Mesodermal cell (in vitro differentiated cells): ENCODE results near the gene FMN1.

Experiments
- H3K27ac ChIP-seq: 2 replicates; pipeline ENCODE4 v1.7.0; 2013; ENCODE audit warnings: mild to moderate bottlenecking, low read depth, low read length, moderate library complexity; ENCODE audit not compliant: severe bottlenecking
- H3K36me3 ChIP-seq: 2 replicates; pipeline ENCODE4 v1.7.1; 2013; ENCODE audit warnings: mild to moderate bottlenecking, low read length, moderate library complexity; ENCODE audit not compliant: control insufficient read depth, insufficient read depth
- H3K4me1 ChIP-seq: one replicate; pipeline ENCODE4 v1.7.1; 2013; ENCODE audit warnings: mild to moderate bottlenecking, low read length; ENCODE audit not compliant: insufficient read depth, control insufficient read depth, poor library complexity, severe bottlenecking
- H3K4me3 ChIP-seq: 2 replicates; pipeline ENCODE4 v1.7.0; 2013; ENCODE audit warnings: low read length, control low read depth, mild to moderate bottlenecking; ENCODE audit not compliant: insufficient read depth, poor library complexity, severe bottlenecking; ENCODE audit errors: extremely low read depth
- H3K9me3 ChIP-seq: 2 replicates; pipeline ENCODE4 v1.7.1; 2013; ENCODE audit warnings: mild to moderate bottlenecking, low read length, moderate library complexity; ENCODE audit not compliant: control insufficient read depth
- WGBS, 2 experiments: methylation state at CpG; one replicate each; pipeline ENCODE4 v1.1.5; 2013; ENCODE audit warnings: missing lambda C conversion rate in 2 of 2; ENCODE audit not compliant: insufficient coverage in 2 of 2; 5-methylcytosine and 5-hydroxymethylcytosine counted together

Gene FMN1

DNA sequence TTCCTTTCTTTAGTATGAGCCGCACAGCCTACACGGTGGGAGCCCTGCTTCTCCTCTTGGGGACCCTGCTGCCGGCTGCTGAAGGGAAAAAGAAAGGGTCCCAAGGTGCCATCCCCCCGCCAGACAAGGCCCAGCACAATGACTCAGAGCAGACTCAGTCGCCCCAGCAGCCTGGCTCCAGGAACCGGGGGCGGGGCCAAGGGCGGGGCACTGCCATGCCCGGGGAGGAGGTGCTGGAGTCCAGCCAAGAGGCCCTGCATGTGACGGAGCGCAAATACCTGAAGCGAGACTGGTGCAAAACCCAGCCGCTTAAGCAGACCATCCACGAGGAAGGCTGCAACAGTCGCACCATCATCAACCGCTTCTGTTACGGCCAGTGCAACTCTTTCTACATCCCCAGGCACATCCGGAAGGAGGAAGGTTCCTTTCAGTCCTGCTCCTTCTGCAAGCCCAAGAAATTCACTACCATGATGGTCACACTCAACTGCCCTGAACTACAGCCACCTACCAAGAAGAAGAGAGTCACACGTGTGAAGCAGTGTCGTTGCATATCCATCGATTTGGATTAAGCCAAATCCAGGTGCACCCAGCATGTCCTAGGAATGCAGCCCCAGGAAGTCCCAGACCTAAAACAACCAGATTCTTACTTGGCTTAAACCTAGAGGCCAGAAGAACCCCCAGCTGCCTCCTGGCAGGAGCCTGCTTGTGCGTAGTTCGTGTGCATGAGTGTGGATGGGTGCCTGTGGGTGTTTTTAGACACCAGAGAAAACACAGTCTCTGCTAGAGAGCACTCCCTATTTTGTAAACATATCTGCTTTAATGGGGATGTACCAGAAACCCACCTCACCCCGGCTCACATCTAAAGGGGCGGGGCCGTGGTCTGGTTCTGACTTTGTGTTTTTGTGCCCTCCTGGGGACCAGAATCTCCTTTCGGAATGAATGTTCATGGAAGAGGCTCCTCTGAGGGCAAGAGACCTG, 463.5 kb downstream of the FMN1 start:
- WGBS, 2 experiments: 64 to 73% methylated on average over 21 of the region's 27 CpGs
- Histone ChIP-seq H3K4me3 (no peak overlapping the region), H3K36me3 (peaks cover 33% of the 10 kb centered on the region), H3K9me3 (no peaks in the 10 kb centered on the region), H3K4me1 (peaks cover 10% of the 10 kb centered on the region), H3K27ac (no peak overlapping the region)

DNA sequence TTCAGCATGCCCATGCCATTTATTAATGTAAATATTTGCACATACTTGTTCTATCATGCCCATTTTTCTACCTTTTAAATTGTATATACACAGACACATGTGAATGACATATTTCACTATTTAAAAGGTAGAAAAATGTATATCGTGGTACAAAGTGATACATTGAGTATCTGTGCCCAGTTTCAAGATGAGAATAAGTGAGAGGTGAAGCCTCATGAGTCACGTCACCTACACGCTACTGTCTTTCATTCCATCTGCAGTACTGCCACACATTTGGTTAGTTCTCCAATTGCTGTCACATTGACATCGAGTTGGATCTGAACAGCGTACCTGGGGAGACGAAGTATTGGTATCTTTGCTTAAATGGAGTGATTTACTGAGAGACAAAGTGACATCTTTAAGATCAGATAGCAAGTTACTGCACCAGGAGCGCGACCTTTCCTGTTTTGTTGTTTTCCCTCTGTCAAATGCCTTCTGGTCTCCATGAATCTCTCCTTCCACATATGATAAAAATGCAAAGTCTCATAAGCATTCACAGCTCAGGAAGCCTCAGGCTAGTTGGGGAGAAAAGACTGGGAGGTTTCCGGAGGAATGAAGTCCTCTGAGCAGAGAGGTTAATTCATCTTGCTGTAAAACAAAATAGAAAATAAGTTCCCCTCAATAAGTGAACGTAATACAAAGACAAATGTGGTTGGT, 464.7 kb downstream of the FMN1 start:
- Histone ChIP-seq H3K9me3 (no peaks in the 10 kb centered on the region), H3K4me1 (peaks cover 10% of the 10 kb centered on the region), H3K4me3 (no peak overlapping the region), H3K36me3 (peaks cover 24% of the 10 kb centered on the region), H3K27ac (no peak overlapping the region)
- WGBS, 2 experiments: 88 to 95% methylated on average over 7 to 9 of the region's 10 CpGs

DNA sequence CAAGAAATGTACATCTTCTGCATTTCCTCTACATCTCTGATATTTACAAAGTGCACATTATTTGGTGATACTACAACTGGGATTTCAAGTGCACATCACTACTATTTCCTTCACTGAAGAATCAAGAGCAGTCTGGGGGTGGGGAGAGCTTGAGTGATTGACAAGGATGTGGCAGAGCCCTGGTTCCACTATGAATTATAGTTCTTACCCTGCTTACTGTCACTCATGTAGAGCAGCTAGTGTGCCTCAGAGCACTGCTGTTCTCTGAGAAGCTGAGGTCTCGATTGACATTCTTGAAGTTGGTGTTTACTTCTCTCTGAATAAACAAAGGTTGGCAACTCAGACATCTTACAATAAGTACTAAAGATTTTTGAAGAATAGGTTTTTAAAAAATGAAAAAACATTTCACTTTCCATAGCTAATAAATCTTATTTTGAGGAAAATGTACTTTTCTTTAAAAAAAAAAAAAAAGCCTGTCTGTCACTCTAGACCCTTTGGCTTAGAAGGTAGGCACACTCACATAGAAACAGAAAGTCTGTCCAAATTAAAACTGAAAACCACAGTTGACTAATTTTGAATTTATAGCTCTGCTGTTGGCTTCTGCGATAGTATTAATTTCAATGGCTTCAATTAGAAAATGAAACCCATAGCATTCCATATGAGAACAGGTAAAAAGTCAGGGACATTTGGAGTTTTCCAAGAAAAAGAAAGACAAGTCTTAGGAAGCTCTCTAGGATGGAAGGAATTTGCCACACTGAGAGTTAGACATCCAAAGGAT, 471.2 kb downstream of the FMN1 start:
- Histone ChIP-seq H3K4me3 (no peak overlapping the region), H3K9me3 (no peaks in the 10 kb centered on the region), H3K4me1 (peaks cover 9% of the 10 kb centered on the region), H3K27ac (no peak overlapping the region), H3K36me3 (peaks cover 16% of the 10 kb centered on the region)
- WGBS, 2 experiments: no CpG with 5 or more reads among the region's 2 CpGs

DNA sequence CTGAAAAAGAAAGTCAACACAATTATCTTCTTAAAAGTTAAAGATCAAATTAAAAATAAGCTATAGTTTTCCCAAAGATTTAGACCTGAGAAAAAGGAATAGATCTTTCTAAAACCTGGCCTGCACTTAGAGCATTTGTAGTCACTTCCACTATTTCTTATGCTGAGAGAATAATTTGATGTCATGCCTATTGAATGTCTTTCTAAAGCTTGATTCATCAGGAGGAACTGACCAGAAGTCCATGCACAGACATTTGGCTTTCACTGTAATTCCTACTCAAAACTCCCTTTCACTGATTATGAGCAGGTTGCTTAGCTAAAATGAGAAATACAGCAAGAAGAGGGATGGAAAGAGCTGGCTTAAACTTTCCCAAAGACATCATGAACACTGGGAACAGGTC, 472.4 kb downstream of the FMN1 start:
- H3K4me3 ChIP-seq: no peak overlapping the region
- H3K4me1 ChIP-seq: peaks cover 9% of the 10 kb centered on the region
- H3K9me3 ChIP-seq: no peaks in the 10 kb centered on the region
- H3K27ac ChIP-seq: no peak overlapping the region
- peaks cover 16% of the 10 kb centered on the region for H3K36me3 ChIP-seq

DNA sequence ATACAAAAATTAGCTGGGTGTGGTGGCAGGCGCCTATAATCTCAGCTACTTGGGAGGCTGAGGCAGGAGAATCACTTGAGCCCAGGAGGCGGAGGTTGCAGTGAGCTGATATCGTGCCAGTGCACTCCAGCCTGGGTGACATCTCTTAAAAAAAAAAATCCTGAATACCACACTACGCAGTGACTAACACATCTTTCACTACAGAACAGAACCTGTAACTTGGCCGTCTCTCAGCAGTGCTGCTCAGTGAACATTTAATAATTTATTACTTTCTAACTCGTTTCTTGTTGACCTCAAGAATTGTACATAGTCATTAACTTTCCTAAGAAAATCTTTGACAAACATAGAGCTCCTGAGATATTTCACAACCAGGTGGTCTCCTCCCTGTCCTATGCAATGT, 472.9 kb downstream of the FMN1 start:
- H3K4me1 ChIP-seq: peaks cover 9% of the 10 kb centered on the region
- no peak overlapping the region for H3K27ac ChIP-seq
- peaks cover 16% of the 10 kb centered on the region for H3K36me3 ChIP-seq
- no peaks in the 10 kb centered on the region for H3K9me3 ChIP-seq
- H3K4me3 ChIP-seq: no peak overlapping the region
- 91 to 92% methylated on average over 5 to 6 of the region's 6 CpGs for WGBS, 2 experiments

DNA sequence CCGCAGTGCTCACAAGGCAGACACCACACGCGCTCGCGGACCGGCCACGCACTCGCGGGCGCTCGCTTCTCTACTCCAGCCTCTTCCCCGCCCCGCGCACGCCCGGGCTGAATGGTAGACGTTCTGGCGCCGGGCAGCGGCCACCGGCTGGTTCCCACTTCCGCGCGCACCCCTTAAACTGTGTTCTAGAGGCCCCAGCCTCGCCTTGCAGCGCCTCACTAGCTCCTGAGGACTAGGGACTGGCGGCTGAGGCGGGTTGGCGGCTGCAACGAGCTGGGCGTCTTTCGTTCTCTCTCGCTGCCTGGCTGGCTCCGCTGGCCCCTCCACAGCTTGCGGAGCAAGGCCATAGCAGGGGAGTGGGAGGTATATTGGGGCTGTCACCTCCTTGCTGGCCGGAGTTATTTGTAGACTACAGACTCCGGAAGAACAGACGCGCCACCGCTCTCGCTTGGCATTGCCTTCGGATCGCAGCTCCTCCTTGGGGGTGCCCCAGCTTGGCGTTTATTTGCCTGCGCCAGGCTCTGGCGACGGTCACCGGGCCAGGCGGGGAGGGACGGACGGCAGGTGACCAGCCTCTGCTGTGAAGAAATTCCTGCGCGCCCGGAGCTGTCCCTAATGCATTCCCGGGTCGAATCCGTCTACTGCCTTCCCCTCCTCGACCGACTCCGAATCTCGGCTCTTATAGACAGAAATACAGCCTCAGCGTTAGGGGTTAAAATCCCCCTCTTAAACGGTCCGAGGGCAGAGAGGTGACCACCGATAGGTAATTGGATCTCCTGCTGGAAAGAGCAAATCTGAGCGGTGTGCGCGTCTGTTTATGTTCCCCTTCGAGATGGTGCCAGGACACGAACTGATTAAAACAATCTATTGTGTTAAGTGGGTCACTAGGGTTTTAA, 475.4 kb downstream of the FMN1 start:
- Histone ChIP-seq H3K36me3 (peaks cover 11% of the 10 kb centered on the region), H3K4me3 (peak overlapping the region; percentile 61), H3K9me3 (no peaks in the 10 kb centered on the region), H3K4me1 (peaks cover 9% of the 10 kb centered on the region), H3K27ac (no peak overlapping the region)
- WGBS, 2 experiments: 1 to 2% methylated on average over 59 to 68 of the region's 70 CpGs

DNA sequence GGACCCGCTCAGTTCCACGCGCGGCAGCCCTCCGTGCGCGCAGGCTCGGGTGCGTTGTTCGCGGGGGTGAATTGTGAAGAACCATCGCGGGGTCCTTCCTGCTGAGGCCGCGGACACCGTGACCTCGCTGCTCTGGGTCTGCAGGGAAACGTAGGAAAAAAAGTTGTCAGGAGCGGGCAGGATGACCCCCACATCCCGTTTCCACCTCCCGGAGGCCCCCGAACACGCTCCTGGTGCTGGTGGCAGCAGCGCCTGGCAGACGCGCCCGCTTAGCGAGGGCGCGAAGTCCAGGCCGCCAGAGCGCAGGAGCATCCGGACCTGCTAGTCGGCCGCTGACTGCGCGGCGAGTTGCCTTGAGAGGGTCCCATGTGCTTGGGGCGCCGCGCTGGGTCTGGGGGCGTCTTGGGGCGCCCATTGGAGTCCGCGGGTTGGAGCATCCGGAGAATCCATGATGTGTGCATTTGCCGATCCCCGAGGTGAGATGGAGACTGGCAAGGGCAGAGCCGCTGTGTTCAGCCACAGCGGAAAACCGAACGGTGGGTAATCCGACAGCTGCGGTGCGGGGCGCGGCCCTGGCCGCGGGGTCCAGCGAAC, 476.2 kb downstream of the FMN1 start:
- H3K4me3 ChIP-seq: peak overlapping the region; percentile 61
- no peaks in the 10 kb centered on the region for H3K9me3 ChIP-seq
- peaks cover 5% of the 10 kb centered on the region for H3K36me3 ChIP-seq
- H3K27ac ChIP-seq: no peak overlapping the region
- H3K4me1 ChIP-seq: peaks cover 9% of the 10 kb centered on the region
- 1% methylated on average over 45 to 49 of the region's 60 CpGs for WGBS, 2 experiments

DNA sequence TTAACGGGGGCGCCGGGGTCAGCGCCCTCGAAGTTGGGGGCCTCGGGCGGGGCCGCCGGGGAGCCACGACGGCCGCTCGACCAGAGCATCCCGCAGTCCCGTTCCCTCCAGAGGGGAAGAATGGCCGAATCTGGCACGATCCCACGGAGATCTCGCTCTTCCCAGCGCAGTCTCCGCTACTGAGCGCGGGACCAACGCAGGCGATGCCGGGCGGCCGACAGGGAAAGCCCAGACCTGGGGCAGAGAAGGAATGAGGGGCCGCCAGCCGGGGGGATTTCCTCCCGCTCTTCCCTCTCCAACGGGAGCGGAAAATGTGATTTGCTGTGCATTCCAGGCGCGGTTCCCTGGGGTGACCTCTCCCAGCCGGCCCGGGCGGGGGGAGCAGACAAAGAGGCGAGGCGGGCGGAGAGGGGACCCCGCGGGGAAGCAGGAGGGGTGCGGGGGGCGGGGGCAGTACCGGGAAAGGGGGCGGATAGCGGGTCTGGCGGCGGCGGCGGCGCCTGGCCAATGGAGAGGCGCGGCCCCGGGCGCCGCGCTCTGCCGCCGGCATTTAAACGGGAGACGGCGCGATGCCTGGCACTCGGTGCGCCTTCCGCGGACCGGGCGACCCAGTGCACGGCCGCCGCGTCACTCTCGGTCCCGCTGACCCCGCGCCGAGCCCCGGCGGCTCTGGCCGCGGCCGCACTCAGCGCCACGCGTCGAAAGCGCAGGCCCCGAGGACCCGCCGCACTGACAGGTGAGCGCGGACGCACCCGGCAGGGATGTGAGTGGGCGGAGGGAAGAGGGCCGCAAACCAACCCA, 476.9 kb downstream of the FMN1 start, which contains the start of gene GREM1:
TSS of gene GREM1 (plus strand) at position 579 of the 801 bp plus-strand sequence. CDS start 12,687 bp downstream, outside the sequence.
- Histone ChIP-seq H3K27ac (peak within 1 kb of the TSS; percentile 43), H3K9me3 (no peaks in the 10 kb centered on the region), H3K4me3 (peak within 1 kb of the TSS; percentile 61), H3K36me3 (no peaks in the 10 kb centered on the region), H3K4me1 (peaks cover 9% of the 10 kb centered on the region)
- 0 to 1% methylated on average over 65 to 74 of the region's 99 CpGs for WGBS, 2 experiments

DNA sequence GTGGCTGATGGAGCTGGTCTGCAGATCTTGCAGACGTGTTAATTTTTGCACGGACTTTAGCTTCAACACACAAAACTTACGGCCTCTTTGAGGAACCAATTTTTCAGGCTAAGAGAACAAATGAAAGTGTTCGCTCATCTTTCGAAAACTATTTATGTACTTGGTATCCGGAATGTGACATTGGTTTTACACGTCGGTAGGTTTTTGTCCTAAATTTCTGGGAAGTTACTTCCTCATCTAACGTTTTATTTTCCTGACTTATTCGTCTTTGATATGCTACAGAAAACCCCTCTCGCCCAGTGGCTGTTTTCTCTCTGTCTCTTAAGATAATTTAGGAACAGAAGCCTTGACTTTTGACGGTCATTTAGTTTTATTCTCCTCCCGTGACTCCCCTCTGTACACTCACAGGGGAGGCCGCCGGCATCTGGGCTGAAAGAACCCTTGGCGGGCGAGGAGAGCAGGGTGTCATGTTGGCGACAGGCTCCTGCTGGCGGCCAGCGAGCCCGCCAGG, 477.5 kb downstream of the FMN1 start:
- Histone ChIP-seq H3K36me3 (no peaks in the 10 kb centered on the region), H3K4me3 (peak overlapping the region; percentile 61), H3K27ac (peak overlapping the region; percentile 43), H3K4me1 (peaks cover 9% of the 10 kb centered on the region), H3K9me3 (no peaks in the 10 kb centered on the region)
- WGBS, 2 experiments: 40 to 47% methylated on average over 10 to 14 of the region's 21 CpGs
